Neuronal stem cell (in vitro differentiated cells): ENCODE measurements around the gene SOBP.
A peak's percentile ranks its signal among the peaks of the same experiment; 100 is the strongest.

ENCODE experiments used
- DNase-seq: peaks from one replicate; pipeline ENCODE4 v3.0.0-alpha.2; 2013; ENCODE audit warnings: low spot score
- H2AFZ ChIP-seq: one replicate; pipeline ENCODE4 v1.6.1; 2013; ENCODE audit warnings: mild to moderate bottlenecking, low read length, inconsistent platforms
- H2AK5ac ChIP-seq: 2 replicates; pipeline ENCODE4 v1.6.1; 2013; ENCODE audit warnings: low read depth, mild to moderate bottlenecking, inconsistent platforms, low read length, moderate library complexity, mixed read lengths
- H2BK120ac ChIP-seq: 2 replicates; pipeline ENCODE4 v1.6.1; 2013; ENCODE audit warnings: low read depth, mild to moderate bottlenecking, inconsistent platforms, low read length, moderate library complexity, mixed read lengths
- H2BK12ac ChIP-seq: one replicate; pipeline ENCODE4 v1.6.1; 2013; ENCODE audit warnings: low read length, inconsistent platforms
- H2BK15ac ChIP-seq: 2 replicates; pipeline ENCODE4 v1.6.1; 2013; ENCODE audit warnings: mild to moderate bottlenecking, low read length, inconsistent platforms, mixed read lengths
- H2BK5ac ChIP-seq: one replicate; pipeline ENCODE4 v1.6.1; 2013; ENCODE audit warnings: inconsistent platforms, mild to moderate bottlenecking, low read length, moderate library complexity
- H3K14ac ChIP-seq: one replicate; pipeline ENCODE4 v1.6.1; 2013; ENCODE audit warnings: low read length, inconsistent platforms
- H3K18ac ChIP-seq: 2 replicates; pipeline ENCODE4 v1.6.1; 2013; ENCODE audit warnings: low read length, inconsistent platforms
- H3K23ac ChIP-seq: 2 replicates; pipeline ENCODE4 v1.6.1; 2013; ENCODE audit warnings: low read depth, mild to moderate bottlenecking, mixed read lengths, low read length, inconsistent platforms; ENCODE audit not compliant: poor library complexity
- H3K27ac ChIP-seq: replicated peaks from 3 replicates; pipeline ENCODE4 v1.5.1; 2013; ENCODE audit warnings: low read length, inconsistent platforms
- H3K27me3 ChIP-seq, 3 experiments: 2 replicates each; pipeline ENCODE4 v1.6.1; 2013; ENCODE audit warnings: low read length in 3 of 3, mild to moderate bottlenecking in 2 of 3, inconsistent platforms in 1 of 3, low read depth in 1 of 3, mixed read lengths in 1 of 3, moderate library complexity in 1 of 3; ENCODE audit not compliant: control insufficient read depth in 3 of 3, insufficient read depth in 3 of 3
- H3K36me3 ChIP-seq, 2 donors: replicated peaks in 1 of 2; 2 replicates each; pipeline ENCODE4 v1.6.1; 2013; ENCODE audit warnings: low read length in 2 of 2; ENCODE audit not compliant: control insufficient read depth in 2 of 2, insufficient read depth in 2 of 2
- H3K4ac ChIP-seq: 2 replicates; pipeline ENCODE4 v1.6.1; 2013; ENCODE audit warnings: inconsistent platforms, mild to moderate bottlenecking, low read length, moderate library complexity
- H3K4me1 ChIP-seq, 2 donors: 1 replicate in 1 of 2; 2 replicates in 1 of 2; pipeline ENCODE4 v1.6.1; 2013; ENCODE audit warnings: low read length in 2 of 2, low read depth in 1 of 2; ENCODE audit not compliant: control insufficient read depth in 2 of 2, insufficient read depth in 1 of 2
- H3K4me2 ChIP-seq: one replicate; pipeline ENCODE4 v1.6.1; 2013; ENCODE audit warnings: mild to moderate bottlenecking, low read length, inconsistent platforms; ENCODE audit not compliant: insufficient read depth, poor library complexity, severe bottlenecking
- H3K4me3 ChIP-seq, 2 donors: 2 replicates each; pipeline ENCODE4 v1.5.1; 2013; ENCODE audit warnings: low read length in 2 of 2, mild to moderate bottlenecking in 2 of 2, inconsistent platforms in 1 of 2, moderate library complexity in 1 of 2
- H3K79me1 ChIP-seq: one replicate; pipeline ENCODE4 v1.6.1; 2013; ENCODE audit warnings: low read depth, mild to moderate bottlenecking, inconsistent platforms, low read length, moderate library complexity
- H3K9ac ChIP-seq: one replicate; pipeline ENCODE4 v1.6.1; 2013; ENCODE audit warnings: mild to moderate bottlenecking, low read depth, low read length, inconsistent platforms; ENCODE audit not compliant: poor library complexity
- H3K9me3 ChIP-seq, 2 donors: replicated peaks in 1 of 2; 2 replicates each; pipeline versions ENCODE3 to v1.6.1; 2013; ENCODE audit warnings: low read length in 2 of 2, mild to moderate bottlenecking in 2 of 2, inconsistent platforms in 1 of 2, low read depth in 1 of 2, mixed read lengths in 1 of 2, moderate library complexity in 1 of 2; ENCODE audit not compliant: control insufficient read depth in 2 of 2, insufficient read depth in 1 of 2
- H4K8ac ChIP-seq: one replicate; pipeline ENCODE4 v1.6.1; 2013; ENCODE audit warnings: low read depth, mild to moderate bottlenecking, inconsistent platforms, low read length, moderate library complexity
- H4K91ac ChIP-seq: one replicate; pipeline ENCODE4 v1.6.1; 2013; ENCODE audit warnings: low read length, low read depth, mild to moderate bottlenecking, inconsistent platforms; ENCODE audit not compliant: poor library complexity
- WGBS, 2 donors: extraction: QIAGEN DNeasy Blood & Tissue Kit; methylation state at CpG; one replicate each; pipeline ENCODE4 v1.1.7; 2013; ENCODE audit warnings: missing lambda C conversion rate in 2 of 2, mixed read lengths in 1 of 2; ENCODE audit not compliant: insufficient read length in 2 of 2, insufficient replicate concordance in 1 of 2; ENCODE audit errors: extremely low coverage in 2 of 2; 5-methylcytosine and 5-hydroxymethylcytosine counted together

The SOBP gene

GRCh38 chr6:107654764-107655163, 164.8 kb downstream of the SOBP start:
- no peak overlapping the region for H2BK12ac ChIP-seq
- H2AFZ ChIP-seq: peak overlapping the region; percentile 70
- no CpG with 5 or more reads among the region's 4 CpGs for WGBS, 2 donors
- no peak overlapping the region for H2BK15ac ChIP-seq
- no peak overlapping the region for H4K91ac ChIP-seq
- H3K27me3 ChIP-seq: no peaks in the 10 kb centered on the region
- no peak overlapping the region for H3K4ac ChIP-seq
- peaks cover 0 to 18% of the 10 kb centered on the region in 2 donors for H3K9me3 ChIP-seq
- no peaks in the 10 kb centered on the region for H3K79me1 ChIP-seq
- DNase-seq: no peak
- H3K23ac ChIP-seq: no peak overlapping the region
- H3K14ac ChIP-seq: no peak overlapping the region
- no peak overlapping the region for H2BK120ac ChIP-seq
- H3K4me3 ChIP-seq: no peak overlapping the region
- peaks cover 0 to 27% of the 10 kb centered on the region in 2 donors for H3K36me3 ChIP-seq
- no peak overlapping the region for H4K8ac ChIP-seq
- no peak overlapping the region for H3K18ac ChIP-seq
- no peak overlapping the region for H2AK5ac ChIP-seq
- no peak overlapping the region for H2BK5ac ChIP-seq
- no peak overlapping the region for H3K9ac ChIP-seq
- peaks cover 11 to 13% of the 10 kb centered on the region in 2 donors for H3K4me1 ChIP-seq
- H3K27ac ChIP-seq: no peak overlapping the region
- H3K4me2 ChIP-seq: no peak overlapping the region

GRCh38 chr6:107655245-107655644, 165.3 kb downstream of the SOBP start:
- no peaks in the 10 kb centered on the region for H3K27me3 ChIP-seq
- H2BK5ac ChIP-seq: no peak overlapping the region
- no peak overlapping the region for H2BK12ac ChIP-seq
- H2AFZ ChIP-seq: peak overlapping the region; percentile 70
- H3K23ac ChIP-seq: no peak overlapping the region
- H3K4me3 ChIP-seq: no peak overlapping the region
- H3K4me1 ChIP-seq: peaks cover 11 to 13% of the 10 kb centered on the region in 2 donors
- no peaks in the 10 kb centered on the region for H3K79me1 ChIP-seq
- no peak overlapping the region for H3K18ac ChIP-seq
- no peak overlapping the region for H2BK120ac ChIP-seq
- H2AK5ac ChIP-seq: no peak overlapping the region
- peaks cover 0 to 32% of the 10 kb centered on the region in 2 donors for H3K36me3 ChIP-seq
- H3K14ac ChIP-seq: no peak overlapping the region
- DNase-seq: peak; percentile 47
- H3K9me3 ChIP-seq: peaks cover 0 to 18% of the 10 kb centered on the region in 2 donors
- H3K4ac ChIP-seq: no peak overlapping the region
- H4K91ac ChIP-seq: no peak overlapping the region
- H3K4me2 ChIP-seq: no peak overlapping the region
- no CpG with 5 or more reads among the region's 4 CpGs for WGBS, 2 donors
- no peak overlapping the region for H3K27ac ChIP-seq
- no peak overlapping the region for H2BK15ac ChIP-seq
- H4K8ac ChIP-seq: no peak overlapping the region
- H3K9ac ChIP-seq: no peak overlapping the region

GRCh38 chr6:107655864-107656263, 165.9 kb downstream of the SOBP start:
- H3K9ac ChIP-seq: no peak overlapping the region
- no peak overlapping the region for H2BK15ac ChIP-seq
- no peak overlapping the region for H2AK5ac ChIP-seq
- H3K4ac ChIP-seq: no peak overlapping the region
- H3K18ac ChIP-seq: no peak overlapping the region
- H3K36me3 ChIP-seq: peaks cover 0 to 38% of the 10 kb centered on the region in 2 donors
- no CpG with 5 or more reads among the region's 2 CpGs for WGBS, 2 donors
- no peak overlapping the region for H3K14ac ChIP-seq
- H3K4me1 ChIP-seq: peaks cover 11 to 13% of the 10 kb centered on the region in 2 donors
- no peak overlapping the region for H2AFZ ChIP-seq
- H3K79me1 ChIP-seq: no peaks in the 10 kb centered on the region
- no peak overlapping the region for H3K23ac ChIP-seq
- H3K4me2 ChIP-seq: no peak overlapping the region
- no peak for DNase-seq
- H3K4me3 ChIP-seq: no peak overlapping the region
- H2BK120ac ChIP-seq: no peak overlapping the region
- no peak overlapping the region for H3K27ac ChIP-seq
- peaks cover 0 to 16% of the 10 kb centered on the region in 2 donors for H3K9me3 ChIP-seq
- H4K91ac ChIP-seq: no peak overlapping the region
- H2BK5ac ChIP-seq: no peak overlapping the region
- no peaks in the 10 kb centered on the region for H3K27me3 ChIP-seq
- no peak overlapping the region for H4K8ac ChIP-seq
- H2BK12ac ChIP-seq: no peak overlapping the region

DNA sequence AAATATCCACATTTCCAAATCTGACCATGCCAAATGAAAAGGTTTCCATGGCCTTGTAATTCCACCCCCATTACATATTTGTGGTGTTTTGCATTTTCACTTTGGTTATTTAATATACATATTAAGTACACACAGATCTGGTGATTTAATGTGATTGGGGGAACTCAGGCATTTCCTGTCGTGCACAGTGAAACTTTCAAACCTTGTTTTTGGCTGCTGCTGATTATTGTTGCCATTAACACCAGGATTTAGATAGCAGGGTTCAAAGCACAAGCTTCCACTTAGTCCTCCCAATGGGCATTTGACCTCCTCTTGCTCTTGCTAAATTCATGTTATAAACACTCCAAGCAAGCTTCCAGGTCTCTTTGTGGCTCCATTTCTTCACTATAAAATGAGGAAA, 166.5 kb downstream of the SOBP start:
- no peak overlapping the region for H3K4me3 ChIP-seq
- no peak overlapping the region for H2BK12ac ChIP-seq
- H2BK120ac ChIP-seq: no peak overlapping the region
- no peak overlapping the region for H2BK15ac ChIP-seq
- WGBS, 2 donors: no CpG with 5 or more reads among the region's 1 CpG
- H3K36me3 ChIP-seq: peaks cover 0 to 43% of the 10 kb centered on the region in 2 donors
- H3K9ac ChIP-seq: no peak overlapping the region
- no peak overlapping the region for H3K27ac ChIP-seq
- no peak overlapping the region for H3K4me2 ChIP-seq
- H2AK5ac ChIP-seq: no peak overlapping the region
- H4K91ac ChIP-seq: no peak overlapping the region
- peaks cover 11 to 13% of the 10 kb centered on the region in 2 donors for H3K4me1 ChIP-seq
- H3K18ac ChIP-seq: no peak overlapping the region
- no peak overlapping the region for H2BK5ac ChIP-seq
- H3K27me3 ChIP-seq: no peaks in the 10 kb centered on the region
- H3K14ac ChIP-seq: no peak overlapping the region
- no peak overlapping the region for H4K8ac ChIP-seq
- H3K79me1 ChIP-seq: no peaks in the 10 kb centered on the region
- no peak overlapping the region for H2AFZ ChIP-seq
- H3K23ac ChIP-seq: no peak overlapping the region
- H3K4ac ChIP-seq: no peak overlapping the region
- H3K9me3 ChIP-seq: peaks cover 0 to 11% of the 10 kb centered on the region in 2 donors
- DNase-seq: no peak
